Omental fat pad (tissue), 4 donors: ENCODE measurements around the gene TRIO. TPM values are rescaled to one million over a fixed set of nuclear protein-coding genes. Genes with fewer than 3 reads are reported as not detected.

Source experiments
- ATAC-seq: fragments of 150-250 bp; one replicate; pipeline ENCODE4 v1.9.1; 2016; ENCODE audit warnings: mild to moderate bottlenecking, moderate library complexity; ENCODE audit not compliant: low FRiP score
- DNase-seq: peaks from one replicate; pipeline ENCODE4 v3.0.0-alpha.2; 2019; ENCODE audit warnings: low spot score
- CTCF ChIP-seq, 3 donors: fragments of 450-650 bp; IDR thresholded peaks; one replicate each; pipeline ENCODE4 v1.5.1; 2016 to 2017; ENCODE audit warnings: antibody characterized with exemption in 3 of 3, mild to moderate bottlenecking in 3 of 3, moderate library complexity in 2 of 3
- total RNA-seq, 4 donors: library from RNA; depleted of rRNA; stranded (reverse); fragments of >200 nt; gene quantifications; one replicate each; pipeline ENCODE4 v1.1.0, GENCODE V29; 2016

TRIO gene
- total RNA-seq, 4 donors from 2014 or later, result 125 to 370 (median 193) TPM

DNA sequence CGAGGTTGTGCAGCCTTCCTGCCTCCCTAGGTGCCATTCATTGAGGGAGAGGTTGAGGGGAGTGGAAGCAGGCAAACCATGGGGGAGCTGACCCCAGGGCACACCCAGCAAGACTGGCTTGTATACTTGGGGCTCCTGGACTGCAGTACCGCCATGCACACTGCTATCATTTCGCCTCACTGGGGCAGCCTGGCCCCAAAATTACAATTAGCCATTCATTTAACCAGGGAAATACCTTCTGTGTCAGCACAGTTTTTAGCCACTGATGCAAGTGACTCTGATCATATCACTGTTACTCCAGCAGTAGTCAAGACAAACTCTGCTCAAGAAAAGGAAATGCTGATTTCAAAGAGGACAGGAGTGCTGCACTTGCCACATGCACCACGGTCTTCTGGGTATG is 109.7 kb downstream of the TRIO start:
- ATAC-seq (no peak), DNase-seq (no peak)
- no peak for TF ChIP-seq CTCF (IDR thresholded peaks at IDR 0.05)

GRCh38 chr5:14254686-14255085 is 111.5 kb downstream of the TRIO start:
- DNase-seq (no peak), ATAC-seq (no peak)
- TF ChIP-seq CTCF (IDR thresholded peaks at IDR 0.05), result no peak

- no peak for ATAC-seq
- TF ChIP-seq CTCF (IDR thresholded peaks at IDR 0.05), result no peak
- no peak for DNase-seq
These were observed 113.0 kb downstream of the TRIO start for GRCh38 chr5:14256026-14256690.

GRCh38 chr5:14256756-14257393 is 113.7 kb downstream of the TRIO start:
- TF ChIP-seq CTCF (IDR thresholded peaks at IDR 0.05), result no peak
- DNase-seq (no peak), ATAC-seq (no peak)

DNA sequence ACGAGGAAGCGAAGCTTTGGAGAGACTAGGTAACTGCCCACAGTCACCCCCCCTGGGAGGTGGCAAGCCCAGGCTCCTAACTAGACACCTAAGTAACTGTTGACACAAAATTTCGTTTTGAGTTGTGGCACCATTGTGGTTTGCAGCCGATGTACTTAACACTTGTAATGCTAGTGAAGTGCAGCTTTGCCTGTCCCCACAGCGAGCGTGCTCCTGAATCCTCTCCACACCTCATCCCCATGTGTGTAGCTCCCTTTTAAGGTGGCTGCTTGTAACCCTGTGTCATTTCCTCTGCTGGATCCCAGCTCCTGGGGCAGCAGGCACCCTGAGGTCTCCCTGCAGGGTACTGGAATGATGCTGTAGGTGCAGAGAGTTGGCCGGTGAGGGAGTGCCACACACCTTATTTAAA is 114.9 kb downstream of the TRIO start:
- ATAC-seq (no peak), DNase-seq (no peak)
- no peak for TF ChIP-seq CTCF (IDR thresholded peaks at IDR 0.05)

DNA sequence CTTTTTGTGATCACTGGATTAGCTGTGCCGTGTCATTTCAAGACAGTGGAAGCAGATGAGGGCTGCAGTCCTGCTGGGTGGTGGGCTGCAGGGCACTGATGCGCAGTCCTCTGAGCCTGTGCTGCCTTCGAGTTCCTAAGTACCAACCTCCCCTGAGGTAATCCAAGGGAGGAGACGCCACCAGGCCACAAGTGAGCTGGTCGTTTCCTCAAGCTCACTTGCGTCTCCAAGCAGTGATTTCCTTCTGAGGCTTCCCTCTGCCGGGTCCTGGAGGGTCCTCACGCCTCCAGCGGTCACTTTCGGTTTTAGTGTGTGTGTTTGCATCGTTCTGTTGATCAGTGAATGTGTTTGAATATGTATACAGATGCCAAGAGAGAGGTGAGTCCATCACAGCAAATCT is 115.7 kb downstream of the TRIO start:
- no peak for TF ChIP-seq CTCF (IDR thresholded peaks at IDR 0.05)
- ATAC-seq (no peak), DNase-seq (no peak)

DNA sequence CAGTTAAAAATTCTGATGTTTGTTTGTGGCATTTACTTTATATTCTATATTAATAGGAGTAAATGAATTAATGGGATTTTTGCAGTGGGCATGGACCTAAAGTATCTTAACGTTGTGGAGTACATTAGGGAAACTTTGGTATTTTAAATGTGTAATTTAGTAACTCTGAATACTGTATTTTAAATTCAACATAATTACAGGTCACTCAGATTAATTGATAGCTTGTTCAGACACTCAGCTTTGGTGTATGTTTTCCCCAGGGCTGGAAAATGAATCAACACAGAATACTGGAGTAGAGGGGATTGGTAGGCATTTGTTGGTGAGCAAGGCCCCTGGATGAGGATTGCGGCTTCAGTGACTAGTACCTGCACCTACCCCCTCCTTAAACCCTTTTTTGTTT is 117.5 kb downstream of the TRIO start:
- DNase-seq (no peak), ATAC-seq (no peak)
- no peak for TF ChIP-seq CTCF (IDR thresholded peaks at IDR 0.05)
